Inflammatory macrophage treated with lipopolysaccharide for 4 hours (primary cell): ENCODE results near the gene PLEKHB1.

ENCODE experiments used
- DNase-seq: peaks from one replicate; pipeline ENCODE4 v3.0.0-alpha.2; 2020

PLEKHB1 gene

DNA sequence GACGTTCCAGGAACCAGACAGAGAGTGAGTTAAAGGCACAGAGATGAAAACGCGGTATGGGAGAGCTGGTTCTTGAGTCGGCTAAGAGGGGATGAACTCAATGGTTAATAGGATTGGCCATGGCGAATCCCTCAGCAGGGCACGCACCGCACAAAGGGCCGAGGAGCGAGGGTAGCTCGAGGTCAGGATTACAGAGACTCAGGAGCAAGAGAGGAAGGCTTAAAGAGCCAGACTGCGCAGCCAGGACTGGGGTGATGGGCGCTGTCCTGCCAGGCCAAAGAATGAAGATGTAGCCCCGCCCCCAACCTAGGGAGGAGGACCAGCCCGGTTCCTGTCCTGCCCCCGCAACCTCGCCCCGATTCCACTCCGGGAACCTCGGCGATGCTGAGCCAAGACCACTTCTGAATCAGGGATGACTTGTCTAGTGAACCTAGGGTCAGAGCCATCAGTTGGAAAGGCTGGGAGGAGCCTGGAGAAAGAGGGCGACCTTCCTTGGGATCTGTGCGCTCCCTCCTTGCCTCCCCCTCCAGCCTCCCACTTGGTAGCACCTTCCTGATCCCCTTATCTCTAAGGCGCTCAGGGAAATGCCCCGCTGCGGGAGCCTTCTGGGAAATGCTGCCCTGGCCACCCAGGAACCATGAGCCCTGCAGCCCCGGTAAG lies at the start of gene PLEKHB1:
TSS of gene PLEKHB1 (plus strand) at position 610 of the 660 bp plus-strand sequence. CDS start at position 638, 28 bp downstream.
- DNase-seq, result no peak

- no peak for DNase-seq
These were observed 48.9 kb upstream of the PLEKHB1 start for GRCh38 chr11:73597336-73597955.

GRCh38 chr11:73597956-73598718 lies 48.2 kb upstream of the PLEKHB1 start, which contains the start of gene FAM168A:
FAM168A (minus strand) TSS chr11:73598112; CDS start chr11:73468474, 129,638 bp downstream.
- DNase-seq, result peak; percentile 95

DNA sequence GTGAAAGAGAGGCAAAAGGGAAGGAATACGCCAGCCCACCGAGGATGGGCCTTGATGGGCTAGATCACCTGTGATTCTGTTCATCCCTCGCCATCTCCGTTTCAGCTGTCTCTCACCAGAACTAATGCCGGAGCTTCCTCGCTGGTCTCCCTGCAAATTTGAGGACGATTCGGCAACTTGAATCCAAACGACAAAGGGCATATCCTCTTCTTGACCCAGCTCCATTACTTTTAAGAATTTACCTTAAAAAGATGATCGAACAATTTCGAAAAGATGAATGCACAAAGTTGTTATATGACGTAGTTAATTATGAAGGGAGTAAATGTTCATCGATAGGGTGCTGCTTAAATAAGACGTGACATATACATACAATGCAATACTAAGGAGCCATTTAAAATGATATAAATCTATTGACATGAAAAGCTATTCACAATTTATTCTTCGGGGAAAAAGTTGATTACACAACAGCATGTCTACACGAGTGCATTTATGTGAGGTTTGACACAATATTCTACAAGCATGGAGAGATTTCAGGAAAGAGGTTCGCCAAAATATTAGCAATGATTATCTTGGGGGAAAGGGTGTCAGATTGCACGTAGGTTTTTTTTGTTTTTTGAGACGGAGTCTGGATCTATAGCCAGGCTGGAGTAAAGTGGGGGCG lies 47.5 kb upstream of the PLEKHB1 start:
- peak; percentile 5 for DNase-seq

GRCh38 chr11:73612601-73613140 lies 33.7 kb upstream of the PLEKHB1 start:
- no peak for DNase-seq

DNA sequence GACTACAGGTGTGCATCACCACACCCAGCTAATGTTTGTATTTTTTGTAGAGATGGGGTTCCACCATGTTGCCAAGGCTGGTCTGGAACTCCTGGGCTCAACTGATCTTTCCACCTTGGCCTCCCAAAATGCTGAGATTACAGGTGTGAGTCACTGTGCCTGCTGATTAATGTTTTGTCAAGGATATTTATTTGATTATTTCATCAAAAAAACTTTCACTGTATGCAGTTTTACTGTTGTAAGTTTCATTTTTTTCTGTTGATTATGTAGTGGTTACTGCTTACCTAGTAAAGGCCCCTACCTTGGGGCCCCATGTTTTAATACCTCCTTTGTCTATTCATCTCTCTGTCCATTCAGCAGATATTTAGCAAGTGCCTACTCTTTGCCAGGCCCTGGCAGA lies 31.8 kb upstream of the PLEKHB1 start:
- no peak for DNase-seq

- peak; percentile 67 for DNase-seq
These were observed 23.3 kb upstream of the PLEKHB1 start for GRCh38 chr11:73622926-73623593.

DNA sequence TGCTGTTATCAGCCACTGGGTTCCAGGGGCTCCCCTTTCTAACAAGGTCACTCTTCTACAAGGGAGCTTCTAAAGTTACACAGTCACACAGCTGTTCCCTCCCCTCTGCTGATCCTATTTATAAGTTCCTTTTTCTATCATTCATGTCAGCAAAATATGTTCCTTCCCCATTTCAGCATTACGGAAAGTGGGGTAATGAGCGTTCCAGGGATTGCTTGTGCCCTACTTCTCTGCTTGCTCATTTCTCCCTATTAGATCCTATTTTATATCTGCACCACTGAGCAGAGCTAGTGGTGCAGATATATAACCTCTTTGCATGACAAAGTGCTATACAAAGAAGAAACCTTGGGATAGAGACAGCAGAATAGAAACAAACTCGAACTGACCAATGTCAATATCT lies 22.7 kb upstream of the PLEKHB1 start:
- peak; percentile 91 for DNase-seq

- DNase-seq, result peak; percentile 69
These were observed 20.6 kb upstream of the PLEKHB1 start for GRCh38 chr11:73625696-73626318.

- DNase-seq, result no peak
These were observed 16.5 kb upstream of the PLEKHB1 start for GRCh38 chr11:73629907-73630306.

DNA sequence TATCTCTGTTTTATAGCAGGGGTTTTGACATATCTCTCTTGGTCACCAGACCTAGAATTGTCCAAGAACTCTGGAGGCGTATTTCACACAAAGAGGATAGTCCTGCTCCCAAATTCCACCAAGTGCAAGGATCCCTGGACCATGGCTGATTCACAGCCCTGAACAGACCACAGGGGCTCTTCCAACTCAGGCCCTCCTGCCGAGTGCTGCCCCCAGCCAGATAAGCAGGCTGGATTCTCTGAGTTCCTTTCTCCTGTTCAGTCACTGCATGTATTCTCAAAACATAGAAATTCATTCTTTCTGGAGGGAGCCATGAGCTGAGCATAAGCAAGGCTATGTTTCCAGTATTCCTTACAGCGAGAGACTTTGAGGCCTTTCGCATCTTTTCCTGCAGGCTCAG lies 13.4 kb upstream of the PLEKHB1 start:
- no peak for DNase-seq

DNA sequence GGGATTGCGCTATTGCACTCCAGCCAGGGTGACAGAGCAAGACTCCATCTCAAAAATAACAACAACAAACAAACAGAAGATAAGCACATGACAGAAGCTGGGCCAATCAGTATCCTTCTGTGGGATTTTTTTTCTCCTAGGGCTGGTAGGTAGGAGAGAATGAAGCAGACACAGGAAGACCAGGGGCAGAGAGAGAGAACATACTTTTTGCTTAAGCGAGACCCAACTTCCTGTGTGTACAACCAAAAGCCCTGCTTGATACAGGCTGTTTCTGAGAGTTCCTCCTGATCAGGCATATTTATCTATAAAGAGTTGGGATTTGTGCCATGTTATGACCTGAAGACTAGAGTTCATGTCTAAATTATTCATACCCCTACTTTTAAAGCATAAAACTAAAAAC lies 12.4 kb upstream of the PLEKHB1 start:
- no peak for DNase-seq

GRCh38 chr11:73635721-73636120 lies 10.7 kb upstream of the PLEKHB1 start:
- no peak for DNase-seq

- no peak for DNase-seq
These were observed 10.1 kb upstream of the PLEKHB1 start for GRCh38 chr11:73636249-73636648.

GRCh38 chr11:73637012-73637411 lies 9.4 kb upstream of the PLEKHB1 start:
- DNase-seq, result no peak

- peak; percentile 26 for DNase-seq
These were observed 5.8 kb upstream of the PLEKHB1 start for GRCh38 chr11:73640592-73640991.

- DNase-seq, result no peak
These were observed 4.7 kb upstream of the PLEKHB1 start for GRCh38 chr11:73641668-73642067.

GRCh38 chr11:73645121-73645969 lies 1.0 kb upstream of the PLEKHB1 start:
- DNase-seq, result peak; percentile 34

DNA sequence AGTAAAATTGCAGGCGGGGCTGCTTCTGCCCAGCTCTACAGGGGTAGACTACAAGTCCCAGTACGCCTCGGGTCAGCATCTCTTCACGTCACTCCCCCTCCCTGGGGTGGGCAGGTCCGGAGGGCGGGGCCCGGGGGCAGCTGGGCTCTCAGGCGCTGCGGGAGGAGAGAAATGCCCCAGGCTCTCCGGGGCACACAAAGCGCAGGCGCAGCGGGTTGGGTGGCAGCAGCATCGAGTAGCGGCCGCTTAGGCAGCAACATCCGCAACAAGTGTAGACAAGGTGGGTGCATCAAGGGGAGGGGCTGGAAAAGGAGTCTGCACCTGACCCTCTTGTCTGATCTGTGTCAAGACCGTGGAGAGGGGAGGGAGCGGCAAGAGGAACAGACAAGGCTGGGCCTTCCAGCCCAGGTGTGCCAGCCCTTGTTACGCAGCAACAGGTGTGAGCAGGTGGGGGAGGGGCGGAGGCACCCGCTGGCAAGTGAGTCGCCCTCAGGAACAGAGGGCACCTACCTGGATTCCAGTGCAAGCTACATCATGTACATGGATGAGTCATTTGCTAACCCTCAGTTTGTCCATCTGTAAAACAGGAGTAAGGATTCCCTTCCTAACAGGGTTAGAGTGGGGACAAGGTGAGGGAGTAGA lies 1.2 kb downstream of the PLEKHB1 start:
- DNase-seq, result peak; percentile 80

DNA sequence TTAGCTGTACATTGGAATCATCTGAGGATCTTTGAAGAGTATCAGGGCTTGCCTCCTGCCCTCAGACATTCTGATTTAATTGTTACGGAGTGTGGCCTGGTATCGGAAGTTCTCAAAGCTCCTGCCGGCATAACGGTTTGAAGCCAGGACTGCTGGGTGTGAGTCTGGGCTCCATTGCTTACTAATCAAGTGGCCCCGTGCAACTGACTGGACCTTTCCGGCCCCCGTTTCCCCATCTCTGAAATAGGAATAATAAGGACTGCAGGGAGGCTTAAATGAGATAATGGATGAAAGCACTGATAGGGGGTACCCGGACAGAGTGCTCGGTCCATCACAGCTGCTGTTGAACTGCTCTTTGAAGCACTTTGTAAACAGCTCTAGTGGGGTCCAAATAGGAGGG lies 1.7 kb downstream of the PLEKHB1 start:
- no peak for DNase-seq
